Endothelial cell of umbilical vein (primary cell): ENCODE results near the gene LRP1B. TPM values are rescaled to one million over a fixed set of nuclear protein-coding genes. Genes with fewer than 3 reads are reported as not detected.

Source experiments
- BruUV-seq: library from RNA; stranded (reverse); fragments of 400-500 nt; replicated peaks from 2 replicates; lab custom pipeline; 2021; lab: Mats Ljungman, UMichigan
- CTCF ChIA-PET: fragments of 300-600, 350-600 bp; sonication (Branson Sonifier 250); formaldehyde crosslinking; loops from one replicate; lab custom pipeline; 2021; ENCODE audit warnings: antibody characterized with exemption, inconsistent platforms; lab: Charles Lee
- POLR2A ChIA-PET: fragments of 300-600, 350-600 bp; sonication (Branson Sonifier 250); formaldehyde crosslinking; loops from one replicate; lab custom pipeline; 2021; ENCODE audit warnings: antibody characterized with exemption, inconsistent platforms; lab: Charles Lee
- DNase-seq: peaks from one replicate; pipeline ENCODE4 v3.0.0-alpha.2; 2011; ENCODE audit warnings: low read depth, low spot score
- FAIRE-seq: peaks from 2 replicates; lab custom pipeline; 2011; peaks lifted over from hg19 to GRCh38; lab: Jason Lieb, UNC
- H2AFZ ChIP-seq: 2 replicates; pipeline ENCODE4 v1.6.0; 2012; ENCODE audit warnings: low read depth, low read length, control low read depth, inconsistent platforms
- H3K27ac ChIP-seq: 2 replicates; pipeline ENCODE4 v1.5.1; 2011; ENCODE audit warnings: low read depth, mild to moderate bottlenecking, control low read depth, low read length, moderate library complexity; ENCODE audit not compliant: insufficient read depth
- H3K27me3 ChIP-seq, 2 experiments: 2 replicates each; pipeline versions ENCODE4 v1.6.0 to v1.6.1; 2011; ENCODE audit warnings: low read length in 2 of 2, mixed read lengths in 1 of 2; ENCODE audit not compliant: control insufficient read depth in 2 of 2, insufficient read depth in 2 of 2
- H3K36me3 ChIP-seq, 2 experiments: 2 replicates in 1 of 2; 3 replicates in 1 of 2; pipeline ENCODE4 v1.5.1; 2011; ENCODE audit warnings: low read length in 2 of 2, mild to moderate bottlenecking in 1 of 2, moderate library complexity in 1 of 2; ENCODE audit not compliant: control insufficient read depth in 2 of 2, insufficient read depth in 2 of 2; ENCODE audit errors: extremely low read depth in 1 of 2
- H3K4me1 ChIP-seq: 3 replicates; pipeline ENCODE4 v1.5.1; 2011; ENCODE audit warnings: mild to moderate bottlenecking, low read length; ENCODE audit not compliant: control insufficient read depth, insufficient read depth; ENCODE audit errors: extremely low read depth
- H3K4me2 ChIP-seq: 2 replicates; pipeline ENCODE4 v1.6.1; 2011; ENCODE audit warnings: low read length, control low read depth, mixed read lengths; ENCODE audit not compliant: insufficient read depth
- H3K4me3 ChIP-seq, 3 experiments: fragments of 200-600 bp in 1 of 3; sonication (generic), shearing (Covaris generic) in 1 of 3; replicated peaks in 1 of 3; 2 replicates each; pipeline ENCODE4 v1.5.1; 2011 to 2016; ENCODE audit warnings: control low read depth in 3 of 3, low read length in 3 of 3, mild to moderate bottlenecking in 2 of 3, inconsistent platforms in 1 of 3, low read depth in 1 of 3, moderate library complexity in 1 of 3; ENCODE audit not compliant: insufficient read depth in 1 of 3
- H3K79me2 ChIP-seq: 2 replicates; pipeline ENCODE4 v1.6.0; 2012; ENCODE audit warnings: low read length, inconsistent platforms; ENCODE audit not compliant: control insufficient read depth, insufficient read depth
- H3K9ac ChIP-seq: replicated peaks from 2 replicates; pipeline ENCODE3; 2011; ENCODE audit warnings: low read length, control low read depth; ENCODE audit not compliant: insufficient read depth; ENCODE audit errors: extremely low read depth
- H3K9me1 ChIP-seq: replicated peaks from 3 replicates; pipeline ENCODE4 v1.6.0; 2011; ENCODE audit warnings: mild to moderate bottlenecking, low read length; ENCODE audit not compliant: control insufficient read depth, insufficient read depth; ENCODE audit errors: extremely low read depth
- H3K9me3 ChIP-seq: replicated peaks from 2 replicates; pipeline ENCODE4 v1.5.1; 2012; ENCODE audit warnings: low read length, inconsistent platforms; ENCODE audit not compliant: control insufficient read depth, insufficient read depth
- H4K20me1 ChIP-seq: replicated peaks from 2 replicates; pipeline ENCODE3; 2011; ENCODE audit warnings: mild to moderate bottlenecking, low read length; ENCODE audit not compliant: control insufficient read depth, insufficient read depth; ENCODE audit errors: extremely low read depth
- CTCF ChIP-seq, 2 donors: IDR thresholded peaks; 1 replicate in 1 of 2; 2 replicates in 1 of 2; pipeline ENCODE4 v1.5.1; 2011; ENCODE audit warnings: low read length in 2 of 2, mild to moderate bottlenecking in 2 of 2, moderate library complexity in 2 of 2, control low read depth in 1 of 2, inconsistent platforms in 1 of 2, low read depth in 1 of 2; ENCODE audit not compliant: insufficient read depth in 1 of 2; ENCODE audit errors: extremely low read depth in 1 of 2
- FOS ChIP-seq: IDR thresholded peaks from 2 replicates; pipeline ENCODE4 v1.6.1; 2011; ENCODE audit warnings: mild to moderate bottlenecking, low read length, moderate library complexity, borderline replicate concordance; ENCODE audit not compliant: insufficient read depth
- GATA2 ChIP-seq: IDR thresholded peaks from 2 replicates; pipeline ENCODE4 v1.7.0; 2011; ENCODE audit warnings: low read depth, mild to moderate bottlenecking, moderate library complexity, mixed read lengths, low read length; ENCODE audit not compliant: insufficient read length, insufficient read depth
- JUN ChIP-seq: IDR thresholded peaks from 2 replicates; pipeline ENCODE4 v1.6.1; 2011; ENCODE audit warnings: borderline replicate concordance, low read depth; ENCODE audit not compliant: insufficient read length, insufficient read depth
- MAX ChIP-seq: IDR thresholded peaks from 2 replicates; pipeline ENCODE4 v1.6.1; 2011; ENCODE audit not compliant: insufficient read depth, insufficient read length
- MYC ChIP-seq: IDR thresholded peaks from one replicate; pipeline ENCODE4 v1.6.1; 2011; ENCODE audit warnings: mild to moderate bottlenecking, low read depth, low read length
- POLR2A ChIP-seq: IDR thresholded peaks from 2 replicates; pipeline ENCODE4 v1.6.1; 2012; ENCODE audit warnings: low read depth, mild to moderate bottlenecking, control low read depth, low read length
- POLR2AphosphoS5 ChIP-seq: IDR thresholded peaks from 2 replicates; pipeline ENCODE4 v1.6.1; 2012; ENCODE audit warnings: low read depth, mild to moderate bottlenecking, control low read depth, low read length, moderate library complexity; ENCODE audit not compliant: insufficient read depth
- dilution Hi-C: fragments of 300-500 bp; cut with MboI; formaldehyde crosslinking; loops from one replicate; pipeline ENCODE4 v1.15.0; 2019; ENCODE audit warnings: low sequenced_read_pairs; ENCODE audit not compliant: extremely low pct_ligation_motif_present
- intact Hi-C: fragments of 100-400 bp; cut with micrococcal nuclease; formaldehyde crosslinking; loops from one replicate; pipeline ENCODE4 v1.10.0; 2022
- polyA plus RNA-seq, 4 experiments: library from polyadenylated mRNA; depleted of rRNA in 3 of 4; stranded (reverse) in 3 of 4; unstranded in 1 of 4; fragments of >200 nt; gene quantifications; 2 replicates each; pipeline versions ENCODE4 v1.2.1 to v1.2.3, GENCODE V29; 2011 to 2012; ENCODE audit warnings: missing spikeins in 1 of 4
- total RNA-seq: library from RNA; stranded (reverse); gene quantifications from 2 replicates; pipeline ENCODE4 v1.2.3, GENCODE V29; 2021

Gene LRP1B
- total and polyA plus RNA-seq, 2 donors (not counting 3 experiments of a cell fraction or from before 2014, with no cell fraction given): 0.03 to 0.07 TPM

- DNase-seq: no peak
These were observed 1136.0 kb downstream of the LRP1B start for GRCh38 chr2:140994856-140995255.

More at GRCh38 chr2:140994856-140995255, 1136.0 kb downstream of the LRP1B start:
- Histone ChIP-seq H3K27ac (no peak overlapping the region), H3K4me2 (no peak overlapping the region), H2AFZ (no peak overlapping the region), H3K4me3 (no peak overlapping the region), H3K9ac (no peak overlapping the region), H3K9me1 (no peaks in the 10 kb centered on the region), H3K79me2 (no peaks in the 10 kb centered on the region), H3K27me3 (no peaks in the 10 kb centered on the region), H3K36me3 (no peaks in the 10 kb centered on the region), H3K9me3 (no peaks in the 10 kb centered on the region), H4K20me1 (no peaks in the 10 kb centered on the region), H3K4me1 (no peaks in the 10 kb centered on the region)
- no TSS peak for BruUV-seq
- POLR2A ChIA-PET: no interaction called here
- TF ChIP-seq POLR2AphosphoS5 (no peak), GATA2 (no peak), JUN (no peak), MYC (no peak), FOS (no peak), MAX (no peak), CTCF (IDR thresholded peaks at IDR 0.05; ENCODE audit: extremely low read depth in 1 of 2, insufficient read depth in 1 of 2, low read depth in 1 of 2, low read length in 2 of 2) (no peak), POLR2A (no peak)
- dilution Hi-C loops (no loop called here), intact Hi-C loops (no loop called here)
- CTCF ChIA-PET: interaction anchor here (1.0 kb wide), 1 partner anchor 17 kb away, joined by 3 read pairs; no protein-coding TSS in a partner anchor
- FAIRE-seq: no peak
